Endometrial microvascular endothelial cells (primary cell): ENCODE measurements around the gene LCN1. TPM values are rescaled to one million over a fixed set of nuclear protein-coding genes. Genes with fewer than 3 reads are reported as not detected.

Experiments
- in situ Hi-C: cut with HindIII; loops from 2 replicates; pipeline ENCODE4 v1.10.0; 2017; ENCODE audit warnings: low sequenced_read_pairs, low pct_unique_long_range_greater_than_20kb; ENCODE audit errors: inconsistent ontology term
- total RNA-seq: library from RNA; depleted of rRNA; stranded (reverse); fragments of >200 nt; gene quantifications from one replicate; pipeline ENCODE4 v1.2.3, GENCODE V29; 2015; ENCODE audit errors: inconsistent ontology term

Gene LCN1
- total RNA-seq = not detected

DNA sequence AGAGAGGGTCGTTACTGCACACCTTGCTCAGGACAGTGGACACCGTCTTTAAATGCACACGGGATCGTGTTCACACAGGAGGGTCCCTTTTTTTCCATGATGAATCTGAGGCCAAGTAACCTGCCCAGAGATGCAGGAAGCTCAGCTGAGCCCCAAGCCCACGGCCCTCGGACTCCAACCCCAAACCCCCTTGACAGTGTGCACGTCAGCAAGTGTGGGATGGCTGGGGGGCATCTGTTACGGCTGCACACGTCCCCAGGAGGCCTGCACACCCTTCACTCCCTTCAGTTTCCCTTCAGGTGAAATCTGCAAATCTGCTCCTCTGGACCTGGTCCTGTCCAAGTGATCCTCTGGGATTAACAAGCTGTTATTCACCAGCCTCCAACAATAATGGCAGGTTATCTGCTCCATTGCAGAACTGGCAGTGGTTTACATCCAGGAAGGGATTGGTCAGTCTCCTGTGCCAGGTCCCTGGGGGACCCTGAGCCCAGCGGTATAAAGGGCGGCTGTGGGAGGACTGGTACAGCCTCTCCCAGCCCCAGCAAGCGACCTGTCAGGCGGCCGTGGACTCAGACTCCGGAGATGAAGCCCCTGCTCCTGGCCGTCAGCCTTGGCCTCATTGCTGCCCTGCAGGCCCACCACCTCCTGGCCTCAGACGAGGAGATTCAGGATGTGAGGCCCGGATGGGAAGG is at the start of gene LCN1:
Gene LCN1, plus strand, starts transcription at position 525 of the 692 bp plus-strand sequence. Its CDS starts 58 bp downstream, at position 583.
- in situ Hi-C loops = no loop called here

DNA sequence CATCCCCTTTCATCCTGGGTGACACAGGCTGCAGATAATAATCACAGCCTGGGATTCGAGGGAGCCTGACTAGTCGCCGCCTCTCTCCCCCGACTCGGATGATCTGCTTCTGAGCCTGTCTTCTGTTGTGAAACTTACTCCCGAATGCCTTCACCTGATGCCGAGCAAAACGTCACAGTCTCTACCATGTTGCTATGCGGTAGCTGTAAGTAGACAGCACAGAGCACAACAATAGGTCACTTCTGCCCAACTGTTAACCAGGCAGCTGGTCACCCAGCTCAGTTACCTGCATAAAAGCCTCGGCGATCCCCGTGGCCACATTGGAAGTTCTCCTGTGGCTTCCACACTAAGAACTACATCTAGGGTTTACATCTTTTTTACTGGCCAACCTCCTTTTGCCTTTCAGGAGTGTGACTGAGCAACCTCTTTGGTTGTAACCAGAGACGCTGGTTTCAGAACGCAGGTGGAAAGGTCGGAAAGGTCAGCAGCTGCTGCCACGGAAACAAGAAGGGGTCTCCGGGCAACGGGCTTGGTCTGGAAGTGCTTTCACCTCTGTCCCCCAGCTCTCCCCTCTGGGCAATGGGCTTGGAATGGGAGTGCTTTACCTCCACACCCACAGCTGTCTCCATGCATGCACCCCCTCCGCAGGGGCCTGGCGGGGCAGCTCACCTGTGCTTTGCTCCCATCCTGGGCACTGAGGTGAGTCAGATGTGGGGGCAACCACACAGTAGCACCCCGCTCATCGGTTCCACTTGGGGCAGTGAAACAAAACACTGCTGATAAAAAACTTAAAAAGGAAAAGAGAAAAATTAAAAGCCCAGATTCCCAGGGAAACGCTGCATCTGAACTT is 49.2 kb upstream of the LCN1 start:
- in situ Hi-C loops = no loop called here

DNA sequence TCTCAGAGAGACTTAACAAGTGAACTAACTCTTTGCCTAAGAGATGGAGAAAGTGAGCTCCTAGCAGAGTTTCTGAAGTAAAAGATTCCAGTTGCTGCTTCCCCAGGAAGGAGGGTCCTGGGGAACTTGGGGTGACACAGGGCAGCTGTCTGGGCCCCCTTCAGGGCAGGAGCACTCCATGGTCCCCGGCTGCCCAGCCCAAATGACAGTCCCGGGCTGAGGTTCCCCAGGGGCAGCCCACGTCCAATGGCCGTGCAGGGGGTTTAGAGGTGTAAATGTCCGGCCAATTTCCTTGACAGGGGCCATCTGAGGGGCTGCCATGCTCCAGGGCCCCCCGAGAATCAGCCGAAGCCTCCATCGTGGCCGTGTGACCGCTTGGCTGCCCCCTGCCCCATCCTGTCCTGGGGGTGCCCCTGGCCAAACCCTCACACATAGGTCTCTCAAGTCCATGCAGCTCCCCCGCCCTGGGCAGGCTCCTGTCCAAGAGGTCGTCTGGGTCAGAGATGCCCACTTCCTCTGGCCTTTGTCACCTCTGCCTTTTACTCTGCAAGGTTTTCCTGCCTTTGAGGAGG is 47.2 kb upstream of the LCN1 start:
- in situ Hi-C loops = no loop called here

DNA sequence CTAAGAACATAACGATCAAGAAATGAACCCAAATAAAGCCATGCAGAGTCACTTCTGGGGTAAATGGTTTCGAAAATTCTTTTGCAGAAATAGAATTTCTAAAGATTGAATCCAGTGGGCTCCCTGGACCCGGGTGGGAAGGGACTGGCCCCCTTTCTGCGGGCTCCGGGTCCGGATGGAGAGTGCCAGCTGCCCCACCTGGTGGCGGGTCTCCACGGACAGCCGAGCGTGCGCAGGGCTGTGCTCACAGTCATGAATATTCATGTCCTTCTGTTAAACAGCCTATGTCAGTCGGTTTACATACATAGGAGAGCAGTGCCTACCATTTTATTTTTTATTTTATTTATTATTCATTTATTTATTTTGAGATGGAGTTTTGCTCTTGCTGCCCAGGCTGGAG is 46.3 kb upstream of the LCN1 start:
- in situ Hi-C loops = no loop called here

DNA sequence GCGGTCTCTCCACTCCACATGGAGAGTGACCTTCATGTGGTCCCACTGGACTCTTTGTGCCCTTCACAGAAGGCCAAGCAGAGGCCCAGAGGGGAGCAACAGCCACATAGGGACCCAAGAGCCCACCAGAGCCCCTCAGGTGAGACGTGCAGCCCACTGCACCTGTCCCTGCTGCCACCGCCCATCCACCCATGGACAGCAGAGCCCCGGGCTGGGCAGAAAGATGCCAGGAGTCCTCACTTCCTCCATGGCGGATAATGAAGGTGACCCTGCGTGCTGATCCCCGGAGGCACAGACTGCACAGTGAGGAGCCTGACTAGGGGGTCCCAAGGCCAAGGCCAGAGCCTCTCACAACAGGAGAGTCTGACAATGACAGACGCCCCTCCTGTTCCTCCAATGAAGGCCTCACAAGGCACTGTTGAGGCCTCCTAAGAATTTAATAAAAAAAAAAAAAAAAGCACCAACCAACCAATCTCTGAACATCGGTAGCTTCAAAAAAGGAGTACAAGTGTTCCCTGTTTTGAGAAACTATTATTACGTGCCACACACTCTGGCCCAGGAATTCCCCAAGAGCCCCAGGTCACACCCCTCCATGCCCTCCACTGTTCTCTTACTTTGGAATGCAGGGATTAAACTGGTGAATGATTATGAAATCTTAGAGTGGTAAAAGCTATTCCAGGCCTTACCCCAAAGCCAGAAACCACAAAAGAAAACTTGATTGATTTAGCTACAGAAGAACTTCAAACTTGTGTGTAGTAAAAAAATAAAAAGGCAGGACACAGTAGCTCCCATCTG is 44.5 kb upstream of the LCN1 start:
- in situ Hi-C loops = no loop called here

DNA sequence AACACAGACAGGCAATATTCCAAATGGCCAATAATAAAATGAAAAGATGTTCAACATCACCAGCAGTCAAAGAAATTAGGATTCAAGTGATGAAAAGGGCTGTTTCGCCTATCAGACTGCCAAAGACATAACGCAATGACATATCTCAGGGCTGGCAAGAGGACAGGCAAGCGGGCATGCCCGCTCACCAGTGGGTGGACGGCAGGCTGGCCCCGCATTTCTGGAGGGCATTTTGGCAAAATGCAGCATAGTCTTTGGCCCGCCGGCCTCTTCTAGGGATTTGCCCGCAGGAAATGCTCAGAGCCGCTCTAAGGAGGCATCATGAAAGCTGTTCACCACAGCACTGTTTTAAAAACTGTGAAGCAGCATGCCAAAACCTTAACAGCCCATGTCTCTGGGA is 43.0 kb upstream of the LCN1 start:
- in situ Hi-C loops = no loop called here

DNA sequence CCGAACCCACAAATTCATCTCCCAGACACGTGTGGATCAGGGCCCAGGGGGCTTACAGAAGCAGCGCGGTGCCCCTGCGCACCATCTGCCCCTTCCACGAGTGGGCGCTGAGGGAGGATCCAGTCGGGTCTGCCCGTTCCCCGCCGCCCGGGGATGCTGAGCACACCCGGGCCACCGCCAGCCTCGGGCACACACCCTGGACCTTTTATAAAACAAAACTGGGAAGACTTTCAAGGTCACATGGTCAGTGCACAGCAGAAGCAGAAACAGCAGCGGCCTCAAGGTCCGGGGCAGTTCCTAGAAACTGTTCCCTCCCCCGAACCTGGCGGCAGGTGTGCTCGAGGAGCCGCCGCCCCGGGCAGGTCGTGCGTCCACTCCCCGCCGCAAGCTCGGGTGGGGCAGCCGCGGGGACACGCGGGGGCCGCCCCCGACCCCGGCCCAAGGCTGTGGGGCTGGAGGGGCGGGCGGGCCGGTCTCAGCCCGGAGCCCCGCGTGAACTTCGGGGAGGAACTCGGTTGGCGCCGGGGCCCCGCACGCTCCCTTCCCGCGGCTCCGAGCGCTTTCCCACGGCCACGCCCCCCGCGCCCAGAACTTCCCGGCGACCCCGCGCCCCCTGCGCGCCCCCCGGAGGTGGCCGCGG is 42.3 kb upstream of the LCN1 start:
- in situ Hi-C loops = no loop called here

DNA sequence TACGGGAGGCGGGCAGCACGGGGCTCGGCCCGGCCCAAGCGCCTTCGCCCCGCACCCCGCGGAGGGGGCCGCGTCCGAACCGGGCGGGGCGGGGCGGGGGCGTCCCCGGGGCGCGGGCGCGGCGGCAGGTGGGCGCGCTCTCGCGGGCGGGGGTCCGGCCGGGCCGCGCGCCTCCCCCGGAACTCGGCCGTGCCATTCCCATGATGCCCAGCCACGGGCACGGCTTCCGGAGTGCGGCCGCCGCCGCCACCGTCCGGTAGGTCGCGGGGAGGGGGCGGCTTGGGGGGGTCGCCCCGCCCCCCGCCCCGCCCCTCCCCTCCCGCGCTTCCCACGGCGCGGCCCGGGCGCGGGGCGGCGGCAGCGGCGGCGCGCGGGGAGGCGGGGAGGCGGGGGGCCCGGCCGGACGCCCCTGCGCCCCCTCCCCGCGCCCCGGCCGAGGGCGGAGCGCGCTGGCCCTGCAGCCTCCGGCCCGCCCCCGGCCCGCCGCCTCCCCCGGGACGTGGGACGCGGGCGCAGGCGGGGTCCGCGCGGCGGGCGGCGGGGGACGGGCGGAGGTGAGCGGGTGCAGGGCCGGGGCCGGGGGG is 41.7 kb upstream of the LCN1 start, which contains the start of gene PPP1R26:
Gene PPP1R26, plus strand, starts transcription at position 314 of the 584 bp plus-strand sequence. CDS start 4,729 bp downstream, outside the sequence.
- in situ Hi-C loops = no loop called here

DNA sequence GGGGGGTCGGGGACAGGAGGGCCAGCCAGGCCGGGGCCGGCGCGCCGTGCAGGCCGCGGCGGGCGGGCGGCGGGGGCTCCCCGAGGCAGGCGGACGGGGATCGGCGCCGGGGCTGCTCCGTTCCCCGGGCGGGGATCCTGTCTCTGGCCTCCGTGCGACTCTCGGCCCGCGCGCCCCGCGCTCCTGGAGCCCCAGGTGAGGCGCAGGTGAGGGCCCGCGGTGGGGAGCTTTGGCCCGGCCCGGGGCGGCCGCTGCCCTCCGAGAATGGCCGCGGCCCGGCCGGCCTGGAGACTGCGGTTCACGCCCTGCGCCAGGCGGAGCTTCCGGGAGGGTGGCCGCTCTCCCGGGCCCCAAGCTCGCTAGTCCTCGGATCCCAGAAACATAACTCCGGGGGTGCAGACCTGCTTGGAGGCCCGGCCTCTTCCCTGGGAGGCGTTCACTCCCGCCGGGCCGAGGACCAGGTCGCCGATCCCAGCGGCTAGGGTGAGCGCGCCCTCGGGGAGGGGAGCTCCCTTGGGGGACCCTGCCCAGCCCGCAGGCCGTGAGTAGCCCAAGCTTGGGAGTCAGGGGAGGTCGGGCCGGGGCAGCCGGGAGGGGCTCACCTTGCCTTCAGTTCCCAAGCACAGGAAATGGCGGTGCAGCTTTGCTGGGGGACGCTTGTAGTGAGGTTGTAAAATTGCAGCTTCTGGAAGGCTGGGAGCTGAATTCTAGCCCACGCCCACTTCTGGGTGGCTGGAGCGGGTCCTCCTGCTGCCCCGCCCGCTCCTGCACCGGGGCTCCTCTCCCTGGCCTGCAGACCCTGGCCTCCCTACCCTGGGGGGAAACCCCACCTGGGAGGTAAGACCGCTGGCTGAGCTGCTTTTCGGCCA is 40.9 kb upstream of the LCN1 start:
- in situ Hi-C loops = no loop called here

DNA sequence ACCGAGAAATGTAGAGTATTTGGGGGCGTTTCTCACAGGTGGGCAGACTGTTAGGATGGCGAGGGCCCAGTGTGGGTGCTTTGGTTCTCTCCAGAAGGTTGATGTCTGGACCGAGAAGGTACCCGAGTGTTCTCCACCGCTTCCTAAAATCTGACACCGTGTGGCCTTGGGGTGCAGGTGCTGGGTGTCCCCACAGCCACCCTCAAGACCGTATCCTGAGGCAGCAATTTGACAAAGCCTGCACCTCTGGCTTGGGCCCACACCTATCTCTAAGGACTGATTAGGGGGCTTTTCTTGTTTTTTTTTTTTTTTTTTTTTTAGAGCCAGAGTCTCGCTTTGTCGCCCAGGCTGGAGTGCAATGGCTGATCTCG is 40.3 kb upstream of the LCN1 start:
- in situ Hi-C loops = no loop called here

DNA sequence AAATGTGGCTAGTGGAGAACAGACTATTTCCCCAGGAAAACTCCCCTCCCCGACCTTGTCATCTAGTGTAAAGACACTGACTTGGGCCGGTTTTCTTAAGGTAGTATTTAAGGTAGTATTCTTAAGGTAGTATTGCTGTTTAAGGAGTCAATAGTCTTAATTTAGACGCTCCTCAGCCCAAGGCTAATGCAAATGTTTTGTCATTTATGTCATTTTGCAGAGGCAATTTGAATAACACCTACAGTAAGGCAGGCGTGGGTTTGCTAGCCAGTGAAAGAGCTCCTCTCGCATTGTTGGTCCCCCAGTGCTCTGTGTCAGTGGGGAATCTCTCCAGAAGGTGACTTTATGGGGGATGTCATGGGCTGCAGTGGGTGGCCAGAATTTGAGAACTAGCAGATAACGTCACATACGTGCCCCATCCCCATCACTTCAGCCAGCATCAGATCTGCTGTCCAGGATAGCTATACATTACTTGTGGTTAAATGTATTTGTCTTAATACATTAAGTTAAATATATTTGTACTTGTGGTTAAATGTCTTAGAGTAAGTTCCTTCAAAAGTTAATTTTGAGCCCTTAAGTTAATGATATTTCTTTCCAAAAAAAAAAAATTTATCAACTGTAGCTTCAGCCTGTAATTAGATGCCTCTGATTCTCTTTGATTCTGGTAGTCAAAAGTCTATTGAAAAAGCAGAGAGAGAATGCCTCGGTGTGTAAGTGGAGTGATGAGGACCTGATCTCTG is 39.1 kb upstream of the LCN1 start:
- in situ Hi-C loops = no loop called here

DNA sequence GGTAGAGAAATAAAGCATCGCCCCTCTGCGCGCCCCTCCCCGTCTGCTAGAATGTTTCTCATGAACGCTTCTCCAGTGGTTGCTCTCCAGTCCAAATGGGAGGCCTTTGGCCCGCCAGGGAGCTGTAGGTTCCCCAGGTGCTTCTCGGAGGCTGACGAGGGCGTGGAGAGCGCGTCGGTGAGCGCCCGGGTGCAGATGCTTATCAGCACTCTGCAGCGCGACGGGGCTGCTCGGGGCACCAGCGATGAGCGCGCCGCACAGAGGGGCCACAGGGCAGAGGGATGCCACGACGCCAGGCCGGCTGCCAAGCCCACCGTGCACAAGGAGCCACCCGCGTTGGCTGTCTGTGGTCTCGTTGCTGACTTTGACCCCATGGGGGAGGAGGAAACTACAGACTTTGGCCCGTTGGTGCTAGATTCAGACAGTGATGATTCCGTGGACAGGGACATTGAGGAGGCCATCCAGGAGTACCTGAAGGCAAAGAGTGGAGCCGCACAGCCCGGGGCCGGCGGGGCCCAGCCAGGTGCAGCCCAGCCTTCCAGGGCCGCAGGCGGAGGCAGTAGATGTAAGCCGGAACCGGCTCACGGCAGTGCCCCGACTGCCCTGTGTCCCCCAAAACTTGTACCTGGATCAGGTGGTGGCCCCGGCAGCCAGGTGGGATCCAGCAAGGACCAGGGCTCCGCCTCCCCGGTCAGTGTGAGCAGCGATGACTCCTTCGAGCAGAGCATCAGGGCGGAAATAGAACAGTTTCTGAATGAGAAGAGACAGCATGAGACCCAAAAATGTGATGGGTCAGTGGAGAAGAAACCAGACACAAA is 36.6 kb upstream of the LCN1 start:
- in situ Hi-C loops = no loop called here

DNA sequence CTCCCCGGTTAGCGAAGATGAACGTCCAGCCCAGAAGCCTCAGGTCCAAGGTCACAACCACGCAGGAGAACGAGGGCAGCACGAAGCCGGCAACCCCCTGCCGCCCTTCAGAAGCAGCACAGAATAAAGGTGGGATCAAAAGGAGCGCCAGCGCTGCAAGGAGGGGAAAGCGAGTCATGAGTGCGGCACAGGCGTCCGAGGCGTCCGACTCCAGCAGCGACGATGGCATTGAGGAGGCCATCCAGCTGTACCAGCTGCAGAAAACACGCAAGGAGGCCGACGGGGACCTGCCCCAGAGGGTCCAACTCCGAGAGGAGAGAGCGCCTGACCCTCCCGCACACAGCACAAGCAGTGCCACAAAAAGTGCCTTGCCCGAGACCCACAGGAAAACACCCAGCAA is 35.9 kb upstream of the LCN1 start:
- in situ Hi-C loops = no loop called here

DNA sequence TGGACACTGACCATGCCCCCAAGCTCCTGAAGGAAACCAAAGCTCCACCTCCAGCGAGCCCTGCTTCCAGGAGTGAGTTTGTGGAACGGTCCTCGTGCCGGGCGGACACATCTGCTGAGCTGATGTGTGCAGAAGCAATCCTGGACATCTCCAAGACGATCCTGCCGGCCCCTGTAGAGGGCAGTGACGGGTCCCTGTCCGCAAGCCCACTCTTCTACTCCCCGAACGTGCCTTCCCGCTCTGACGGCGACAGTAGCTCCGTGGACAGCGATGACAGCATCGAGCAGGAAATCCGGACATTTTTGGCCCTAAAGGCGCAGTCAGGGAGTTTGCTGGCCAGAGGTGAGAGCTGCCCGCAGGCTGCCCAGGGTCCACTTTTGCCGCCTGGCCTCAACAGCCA is 35.4 kb upstream of the LCN1 start:
- in situ Hi-C loops = no loop called here

DNA sequence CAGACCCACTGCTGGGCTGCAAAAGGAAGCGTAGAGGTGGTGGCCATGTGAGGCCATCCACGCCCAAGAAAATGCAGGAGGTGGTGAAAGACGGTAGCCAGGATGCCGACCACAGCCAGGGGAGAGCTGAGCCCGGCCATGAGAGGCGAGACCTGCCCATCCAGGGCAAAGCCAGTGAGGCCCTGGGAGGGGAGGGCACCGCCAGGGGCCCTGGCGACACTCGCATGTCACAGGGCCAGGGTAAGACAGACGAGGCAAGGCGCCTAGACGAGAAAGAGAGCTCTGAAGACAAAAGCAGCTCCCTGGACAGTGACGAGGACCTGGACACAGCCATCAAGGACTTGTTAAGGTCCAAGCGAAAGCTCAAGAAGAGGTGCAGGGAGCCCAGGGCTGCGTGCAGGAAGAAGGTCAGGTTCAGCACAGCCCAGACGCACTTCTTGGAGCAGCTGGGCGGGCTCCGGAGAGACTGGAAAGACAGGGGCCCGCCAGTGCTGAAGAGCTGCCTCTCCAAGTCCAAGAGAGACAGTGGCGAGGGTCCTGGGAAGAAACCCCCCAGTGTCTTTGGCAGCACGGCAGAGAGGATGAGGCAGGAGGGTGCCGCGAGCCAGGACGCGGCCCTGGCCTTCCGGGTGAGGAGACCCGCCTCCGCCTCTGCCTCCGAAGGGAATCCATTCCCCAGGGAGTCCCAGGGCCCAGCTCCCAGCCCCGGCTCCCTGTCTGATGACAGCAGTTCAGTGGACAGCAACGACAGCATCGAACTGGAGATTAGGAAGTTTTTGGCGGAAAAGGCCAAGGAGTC is 34.8 kb upstream of the LCN1 start:
- in situ Hi-C loops = no loop called here
